HG02885 (cell line): Measurements from ENCODE around the gene RERE.
A peak's percentile ranks its signal among the peaks of the same experiment; 100 is the strongest.

ENCODE experiments used
- ATAC-seq: cut with Tn5 transposase; IDR thresholded peaks from one replicate; pipeline ENCODE4 v1.9.1; 2021; ENCODE audit warnings: mild to moderate bottlenecking; ENCODE audit not compliant: unreplicated experiment, poor library complexity

The RERE gene

DNA sequence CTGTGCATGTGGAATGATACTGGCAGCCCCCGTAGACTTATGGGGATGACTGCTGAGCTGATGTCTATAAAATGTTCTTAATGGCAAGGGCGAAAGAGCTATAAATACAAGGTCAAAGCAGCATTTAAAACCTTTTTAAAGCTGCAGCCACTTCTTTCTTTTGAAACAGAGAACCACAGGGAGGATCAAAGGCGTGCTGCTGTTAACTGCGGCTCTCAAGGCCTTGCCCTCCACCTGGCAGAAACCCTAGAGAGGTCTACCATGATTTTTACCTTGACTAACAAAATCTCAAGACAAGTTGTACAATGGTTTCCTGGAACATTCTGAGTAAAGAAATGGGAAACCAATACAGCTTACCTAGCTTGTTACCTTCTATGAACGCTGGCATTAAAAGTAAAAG, 409.8 kb downstream of the RERE start:
- no peak for ATAC-seq

GRCh38 chr1:8406960-8407359, 410.5 kb downstream of the RERE start:
- no peak for ATAC-seq

DNA sequence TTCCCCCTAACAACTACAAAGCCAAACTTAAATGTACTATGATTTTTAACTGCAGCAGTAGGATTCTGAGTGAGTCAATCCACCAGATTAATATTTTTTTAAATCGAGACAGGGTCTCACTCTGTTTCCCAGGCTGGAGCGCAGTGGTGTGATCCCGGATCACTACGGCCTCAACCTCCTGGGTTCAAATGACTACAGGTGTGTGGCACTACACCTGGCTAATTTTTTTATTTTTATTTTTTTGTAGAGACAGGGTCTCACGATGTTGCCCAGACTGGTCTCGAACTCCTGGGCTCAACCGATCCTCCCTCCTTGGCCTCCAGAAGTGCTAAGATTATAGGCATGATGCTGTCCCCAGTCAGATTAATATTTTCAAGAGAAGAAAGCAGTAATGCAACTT, 411.4 kb downstream of the RERE start:
- no peak for ATAC-seq

GRCh38 chr1:8404460-8405370, 412.7 kb downstream of the RERE start:
- ATAC-seq: no peak

GRCh38 chr1:8402109-8402710, 415.2 kb downstream of the RERE start:
- ATAC-seq: no peak

DNA sequence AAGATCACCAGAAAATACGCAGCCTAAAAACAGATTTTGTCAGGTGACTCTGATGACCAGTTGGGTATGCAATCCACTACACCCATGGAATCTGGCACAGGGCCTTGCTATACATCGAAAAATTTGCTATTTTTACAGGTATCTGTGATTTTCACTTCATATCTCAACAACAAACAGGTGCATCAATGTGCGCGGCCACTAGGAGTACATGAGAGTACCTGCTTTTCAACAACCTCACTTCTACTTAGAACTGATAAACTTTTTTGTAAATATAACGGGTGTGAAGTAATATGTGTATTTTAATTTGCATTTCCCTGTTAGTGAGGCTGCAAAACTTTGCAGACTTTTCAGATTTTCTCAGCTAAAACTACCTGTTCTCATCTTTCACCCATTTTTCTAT, 418.8 kb downstream of the RERE start:
- no peak for ATAC-seq

- no peak for ATAC-seq
These were observed 419.4 kb downstream of the RERE start for GRCh38 chr1:8398086-8398485.

- ATAC-seq: peak; percentile 52
These were observed 419.9 kb downstream of the RERE start for GRCh38 chr1:8397511-8397910.

DNA sequence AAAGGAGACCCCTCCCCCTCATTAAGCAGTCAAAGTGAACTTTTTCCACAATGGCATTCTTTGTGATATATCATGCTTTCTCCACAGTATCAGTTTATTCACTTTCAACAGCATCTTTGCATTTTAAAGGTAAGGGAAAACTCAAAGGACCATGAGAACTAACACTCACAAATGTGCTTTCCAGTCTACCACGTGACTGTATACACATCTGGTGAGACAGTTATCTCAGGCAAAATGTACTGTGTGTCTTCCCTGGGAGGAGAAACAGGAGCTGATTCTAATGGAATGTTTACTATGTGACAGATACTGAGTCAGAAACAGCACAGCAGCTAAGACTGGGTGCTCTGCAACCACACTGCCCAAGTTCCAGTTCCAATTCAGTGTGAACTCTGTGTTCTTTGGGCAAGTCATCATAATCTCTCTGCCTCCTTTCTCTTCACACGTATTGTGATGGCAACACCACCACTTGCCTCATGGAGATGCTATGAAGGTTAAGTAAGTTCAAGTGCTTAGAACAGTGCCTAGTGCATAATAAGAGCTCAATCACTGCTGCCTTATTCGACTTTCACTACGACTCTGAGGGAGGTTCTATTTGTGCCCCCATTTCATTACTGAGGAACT, 420.5 kb downstream of the RERE start:
- ATAC-seq: peak; percentile 40

DNA sequence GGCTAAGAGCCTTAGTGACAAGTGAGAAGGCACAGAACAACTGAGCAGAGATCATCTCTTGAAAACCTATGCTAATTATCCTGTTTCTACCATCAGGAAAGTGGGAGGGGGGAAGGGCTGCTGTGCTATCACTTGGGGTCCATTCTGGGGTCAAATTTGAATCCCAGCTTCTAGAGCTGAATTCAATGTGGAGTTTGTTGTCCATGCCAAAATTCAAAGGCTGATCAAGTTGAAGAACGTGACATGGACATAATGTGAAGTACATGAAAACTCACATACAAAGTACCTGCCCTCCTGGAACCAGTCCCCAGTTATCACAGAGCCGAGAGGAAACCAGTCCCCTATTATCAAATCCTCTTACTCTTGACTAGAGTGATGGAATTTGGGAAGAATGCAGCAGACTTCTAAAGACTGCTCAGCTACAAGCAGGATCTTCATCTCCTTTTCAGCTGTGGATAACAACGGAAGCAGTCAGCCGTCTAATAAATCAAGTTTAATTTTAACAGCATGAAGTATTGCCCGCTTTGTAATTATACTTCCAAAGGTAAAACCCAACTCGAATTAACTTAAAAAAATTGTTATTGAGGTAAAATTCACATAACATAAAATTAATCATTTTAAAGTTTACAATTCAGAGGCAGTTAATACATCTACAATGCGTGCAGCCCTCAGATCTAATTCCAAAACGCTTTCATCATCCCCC, 421.2 kb downstream of the RERE start:
- ATAC-seq: no peak

DNA sequence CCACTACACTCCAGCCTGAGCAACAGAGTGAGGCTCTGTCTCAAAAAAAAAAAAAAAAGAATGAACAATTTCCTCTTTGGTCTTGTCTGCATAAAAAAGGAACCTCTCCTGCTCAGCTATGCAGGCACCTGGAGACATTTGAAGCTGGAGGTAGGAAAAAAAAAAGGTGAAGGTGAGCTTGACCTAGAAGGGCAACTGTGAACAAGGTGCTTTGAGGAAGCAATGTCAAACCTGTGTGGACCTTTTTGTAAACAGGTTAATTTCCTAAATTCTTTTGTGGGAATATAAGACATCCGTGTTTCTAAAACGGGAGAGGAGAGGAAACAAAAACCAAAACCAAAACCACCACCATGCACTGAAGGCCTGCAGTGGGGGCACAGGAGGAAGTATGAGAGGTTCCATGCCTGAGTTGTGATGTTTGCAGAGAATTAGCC, 422.0 kb downstream of the RERE start:
- no peak for ATAC-seq

- ATAC-seq: no peak
These were observed 422.8 kb downstream of the RERE start for GRCh38 chr1:8394456-8395321.

- no peak for ATAC-seq
These were observed 424.9 kb downstream of the RERE start for GRCh38 chr1:8392522-8392921.

- no peak for ATAC-seq
These were observed 426.7 kb downstream of the RERE start for GRCh38 chr1:8390707-8391106.

DNA sequence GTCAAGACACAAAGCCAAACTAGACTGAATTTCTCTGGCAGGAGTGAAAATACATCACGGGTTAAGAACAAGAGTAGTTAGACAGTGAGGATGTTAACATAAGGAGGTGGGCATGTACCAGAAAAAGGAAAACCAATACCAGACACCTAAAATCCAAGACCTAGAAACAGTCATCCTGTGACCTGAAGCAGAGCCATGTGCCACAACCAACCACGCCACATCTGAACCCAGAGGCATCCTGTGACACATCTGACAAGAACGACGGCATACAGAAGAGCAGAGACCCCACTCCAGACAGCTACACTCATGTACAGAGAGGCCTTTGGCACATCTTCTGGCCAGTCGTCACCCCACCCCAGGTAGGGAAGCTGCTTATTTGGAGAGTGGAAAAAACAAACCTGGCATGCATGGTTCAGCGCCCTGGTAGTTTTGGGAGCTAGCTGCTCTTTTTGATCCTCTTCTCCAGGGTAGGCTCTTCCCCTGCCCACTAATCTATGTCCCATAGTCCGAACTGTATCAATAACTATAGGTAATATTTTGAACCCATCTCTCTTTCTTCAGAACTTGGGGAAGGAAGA, 427.4 kb downstream of the RERE start:
- no peak for ATAC-seq

- no peak for ATAC-seq
These were observed 428.5 kb downstream of the RERE start for GRCh38 chr1:8388732-8389562.

DNA sequence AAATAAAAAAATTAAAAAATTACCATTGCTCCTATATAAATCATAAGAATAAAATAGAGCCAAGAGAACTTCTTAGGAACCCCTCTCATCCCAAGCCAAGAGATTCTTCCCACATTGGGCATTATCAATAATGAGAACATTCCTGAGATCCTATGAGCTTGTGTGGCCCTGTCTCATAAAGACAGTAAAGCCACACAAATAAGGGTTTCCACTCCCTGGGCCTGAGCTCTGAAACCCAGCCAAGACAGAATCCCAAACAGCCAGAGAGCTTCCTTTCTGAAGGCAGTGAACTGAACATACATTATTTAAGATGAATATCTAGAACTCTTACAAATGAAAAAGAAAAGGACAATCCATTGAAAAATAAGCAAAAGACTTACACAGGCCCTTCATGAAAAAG, 431.2 kb downstream of the RERE start:
- ATAC-seq: no peak

- no peak for ATAC-seq
These were observed 432.9 kb downstream of the RERE start for GRCh38 chr1:8384577-8384976.

DNA sequence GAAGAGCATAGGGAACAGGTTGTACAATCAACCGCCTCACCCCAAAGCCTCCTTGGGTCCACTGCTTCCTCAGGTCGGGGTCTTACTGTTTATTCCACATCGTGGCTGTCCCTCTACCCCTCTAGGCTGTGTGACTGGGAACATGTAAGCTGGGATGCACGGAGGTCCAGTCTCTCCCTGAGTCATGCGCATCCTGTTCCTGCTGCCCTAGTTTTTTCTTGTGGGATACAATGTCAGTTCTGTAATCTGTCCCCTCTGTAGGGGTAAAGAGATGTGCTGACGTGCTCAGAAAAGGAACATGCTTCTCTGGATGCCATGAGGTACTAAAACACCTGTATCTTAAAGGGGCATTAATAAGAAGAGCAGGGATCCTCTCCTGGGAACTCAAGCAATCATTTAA, 433.4 kb downstream of the RERE start:
- no peak for ATAC-seq
